ENCODE data around the gene GRM7.
"Not testable (repeated sequence)": the region's sequence is repeated elsewhere in the genome, so short reads cannot be mapped to it uniquely, and the experiment has no call there.

Gene GRM7
- total RNA-seq = 0 to 0.04 reads per million in 2 experiments

DNA sequence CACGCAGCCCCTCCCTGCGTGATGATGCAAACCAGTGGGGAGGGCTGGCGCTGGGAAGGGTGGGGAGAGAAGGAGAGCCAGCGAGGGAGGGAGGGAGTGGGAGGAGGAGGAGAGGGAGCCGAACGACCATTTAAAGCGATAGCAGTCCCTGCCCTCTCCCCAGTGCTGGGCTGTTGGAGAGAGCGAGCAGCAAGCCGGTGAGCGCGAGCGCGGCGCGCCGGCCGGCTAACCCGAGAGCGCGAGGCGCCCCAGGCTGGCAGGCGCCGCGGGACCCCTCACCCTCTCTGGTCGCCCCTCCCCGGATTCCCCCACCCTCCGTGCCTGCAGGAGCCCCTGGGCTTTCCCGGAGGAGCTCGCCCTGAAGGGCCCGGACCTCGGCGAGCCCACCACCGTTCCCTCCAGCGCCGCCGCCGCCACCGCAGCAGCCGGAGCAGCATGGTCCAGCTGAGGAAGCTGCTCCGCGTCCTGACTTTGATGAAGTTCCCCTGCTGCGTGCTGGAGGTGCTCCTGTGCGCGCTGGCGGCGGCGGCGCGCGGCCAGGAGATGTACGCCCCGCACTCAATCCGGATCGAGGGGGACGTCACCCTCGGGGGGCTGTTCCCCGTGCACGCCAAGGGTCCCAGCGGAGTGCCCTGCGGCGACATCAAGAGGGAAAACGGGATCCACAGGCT, at the start of gene GRM7:
Gene GRM7, plus strand, starts transcription at position 162 of the 671 bp plus-strand sequence.
- DNase-seq (ENCODE audit: low read depth) = no peak

DNA sequence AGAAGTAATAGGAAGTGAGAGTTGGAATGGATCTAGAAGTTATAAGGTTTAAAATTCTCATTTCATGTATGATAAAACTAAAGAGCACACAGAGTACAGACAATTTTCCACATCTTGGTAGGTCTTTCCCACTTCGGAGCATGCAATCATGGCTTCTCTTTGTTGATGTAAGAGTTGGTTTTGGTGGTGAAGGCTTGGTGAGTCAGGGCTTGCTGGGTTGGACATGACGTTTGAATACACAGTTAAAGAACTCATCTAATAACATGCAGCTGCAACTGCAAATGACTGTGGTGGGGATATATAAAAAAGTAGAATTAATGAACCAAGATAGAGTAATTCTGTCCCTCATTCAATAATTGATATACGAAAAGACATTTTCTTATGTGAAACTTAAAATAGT, 39.5 kb upstream of the GRM7 start:
- no peak for DNase-seq (ENCODE audit: low read depth)

DNA sequence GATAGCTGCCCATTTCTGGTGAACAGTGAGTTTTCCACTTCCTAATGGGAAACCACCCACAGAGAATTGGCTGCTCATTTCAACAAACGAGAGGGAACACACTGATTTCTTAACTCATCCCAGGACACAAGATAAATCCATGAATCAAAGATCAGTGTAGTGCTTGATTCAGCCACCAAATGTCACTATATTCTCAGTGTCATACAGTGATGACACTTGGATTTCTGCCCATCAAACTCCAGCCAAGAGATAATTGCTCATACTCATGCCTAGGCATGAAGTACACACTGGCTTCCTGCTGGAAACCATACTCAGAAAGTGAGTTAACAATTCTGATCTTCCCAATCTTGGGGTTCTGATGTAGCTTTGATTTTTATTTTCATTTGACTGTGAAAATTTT, 35.4 kb upstream of the GRM7 start:
- DNase-seq (ENCODE audit: low read depth) = no peak

DNA sequence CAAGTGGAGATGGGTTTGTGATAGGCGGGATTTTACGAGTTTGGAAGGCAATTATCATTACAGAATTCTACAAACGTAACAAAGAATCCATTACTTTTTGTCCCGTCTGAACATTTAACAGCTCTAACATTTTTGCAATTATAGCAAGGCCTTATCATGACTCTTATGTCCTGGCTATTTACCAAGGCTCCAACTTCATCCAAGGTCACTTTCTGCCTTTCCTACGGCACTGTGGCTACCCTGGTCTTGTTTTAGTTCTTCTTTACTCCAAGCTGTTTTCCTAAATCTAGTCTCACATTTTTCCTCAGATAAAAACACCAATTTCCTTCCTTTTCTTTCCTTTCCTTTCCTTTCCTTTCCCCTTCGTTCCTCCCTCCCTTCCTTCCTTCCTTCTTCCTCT, 33.5 kb upstream of the GRM7 start:
- no peak for DNase-seq (ENCODE audit: low read depth)

DNA sequence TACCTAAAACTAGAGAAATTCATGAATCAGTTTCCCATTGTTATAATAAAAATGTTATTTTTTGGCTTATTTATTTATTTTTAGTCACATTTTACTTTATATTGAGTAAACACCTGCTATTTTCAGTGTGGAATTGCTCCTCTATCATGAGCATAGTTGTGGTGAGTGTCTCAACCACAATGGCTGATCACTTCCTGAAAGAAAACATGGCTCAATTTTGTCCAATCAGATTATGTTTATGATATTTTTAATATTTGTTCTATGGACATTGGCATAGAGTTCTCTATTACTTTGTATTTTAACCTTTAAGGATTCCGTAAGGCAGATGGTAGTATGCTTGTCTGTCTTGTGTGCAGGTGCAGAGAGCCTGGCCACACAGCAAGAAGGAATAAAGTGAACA, 16.2 kb upstream of the GRM7 start:
- DNase-seq (ENCODE audit: low read depth) = no peak

DNA sequence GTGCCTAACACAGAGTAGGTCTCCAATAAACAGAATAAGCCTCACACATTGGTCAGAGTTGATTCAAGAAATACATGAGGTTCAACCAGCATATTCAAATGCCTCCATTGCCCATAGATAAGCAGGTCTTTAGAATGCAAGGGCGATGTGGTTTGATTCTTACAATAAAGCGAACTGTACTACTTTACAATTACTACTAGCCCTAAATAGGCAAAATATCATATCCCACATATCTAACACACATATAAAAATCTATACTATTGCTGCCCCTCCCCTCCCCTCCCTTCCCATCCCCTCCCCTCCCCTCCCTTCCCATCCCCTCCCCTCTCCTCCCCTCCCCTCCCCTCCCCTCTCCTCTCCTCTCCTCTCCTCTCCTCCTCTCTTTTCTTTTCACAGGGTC, 6.7 kb upstream of the GRM7 start:
- no peak for DNase-seq (ENCODE audit: low read depth)

DNA sequence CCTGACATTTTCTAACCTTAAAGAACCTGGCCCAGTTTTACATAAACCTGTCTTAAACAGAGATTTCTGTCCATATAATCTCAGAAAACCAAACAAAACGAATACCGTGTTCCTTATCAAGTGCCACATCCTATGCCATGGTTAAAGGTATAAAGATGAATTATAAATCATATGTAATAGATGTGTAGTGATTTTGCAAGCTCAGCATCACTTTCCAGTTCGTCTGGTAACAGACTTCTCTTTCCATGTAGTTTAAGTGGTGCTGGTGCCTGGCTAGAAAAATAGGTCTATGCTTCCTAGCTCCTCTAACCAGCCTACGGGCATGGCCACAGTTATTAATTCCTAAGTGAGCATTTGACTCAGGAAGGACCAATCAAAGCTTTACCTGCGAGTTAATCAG, 3.4 kb upstream of the GRM7 start:
- no peak for DNase-seq (ENCODE audit: low read depth)

GRCh38 chr3:6860149-6860953, 564 bp upstream of the GRM7 start:
- no peak for DNase-seq (ENCODE audit: low read depth)

- DNase-seq (ENCODE audit: low read depth) = no peak
Measured at GRCh38 chr3:6861625-6862000, 698 bp downstream of the GRM7 start.

GRCh38 chr3:6862041-6862879, 1.3 kb downstream of the GRM7 start:
- DNase-seq (ENCODE audit: low read depth) = no peak

- no peak for DNase-seq (ENCODE audit: low read depth)
Measured at GRCh38 chr3:6862880-6863195, 1.9 kb downstream of the GRM7 start.

GRCh38 chr3:6867269-6867668, 6.4 kb downstream of the GRM7 start:
- DNase-seq (ENCODE audit: low read depth) = no peak

- no peak for DNase-seq (ENCODE audit: low read depth)
Measured at GRCh38 chr3:6878731-6879130, 17.8 kb downstream of the GRM7 start.

DNA sequence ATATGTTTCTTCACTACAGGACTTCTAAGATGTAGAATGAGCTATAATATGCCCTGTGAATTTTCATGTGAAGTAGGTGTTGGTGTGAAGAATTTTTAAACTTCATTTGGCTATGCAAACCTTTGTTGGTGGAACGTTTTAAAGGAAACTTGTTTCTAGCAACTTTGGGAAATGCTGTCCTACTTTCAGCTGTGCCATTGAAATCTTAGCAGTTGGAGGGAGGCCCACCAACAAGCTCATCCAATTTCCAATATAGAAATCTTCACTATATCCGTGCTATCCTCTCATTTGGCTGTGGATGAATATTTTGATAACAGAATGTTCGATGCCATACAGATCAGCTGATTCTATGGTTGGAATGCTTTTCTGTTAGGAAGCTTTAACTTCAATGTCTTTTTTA, 51.3 kb downstream of the GRM7 start:
- no peak for DNase-seq (ENCODE audit: low read depth)

- DNase-seq (ENCODE audit: low read depth) = no peak
Measured at GRCh38 chr3:6915898-6916297, 55.0 kb downstream of the GRM7 start.

DNA sequence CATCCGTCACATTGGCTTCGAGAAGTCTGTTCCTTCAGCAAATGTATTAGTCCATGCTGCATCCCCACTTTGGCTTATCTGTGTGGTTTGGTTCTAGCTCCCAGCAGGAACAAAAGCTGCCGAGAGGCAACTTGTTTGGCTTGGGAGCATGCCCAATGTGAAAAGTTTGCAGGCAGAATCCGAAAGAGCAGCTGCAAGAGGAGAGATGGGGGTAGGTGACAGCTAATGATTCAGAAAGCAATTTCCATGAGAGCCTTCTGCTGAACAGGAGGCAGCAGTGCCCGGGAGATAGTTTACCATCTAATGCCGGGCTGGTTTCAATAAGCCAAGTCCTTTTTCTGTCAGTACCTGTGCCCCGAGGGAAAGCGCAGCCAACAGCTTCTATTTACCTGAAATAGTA, 60.2 kb downstream of the GRM7 start:
- no peak for DNase-seq (ENCODE audit: low read depth)

DNA sequence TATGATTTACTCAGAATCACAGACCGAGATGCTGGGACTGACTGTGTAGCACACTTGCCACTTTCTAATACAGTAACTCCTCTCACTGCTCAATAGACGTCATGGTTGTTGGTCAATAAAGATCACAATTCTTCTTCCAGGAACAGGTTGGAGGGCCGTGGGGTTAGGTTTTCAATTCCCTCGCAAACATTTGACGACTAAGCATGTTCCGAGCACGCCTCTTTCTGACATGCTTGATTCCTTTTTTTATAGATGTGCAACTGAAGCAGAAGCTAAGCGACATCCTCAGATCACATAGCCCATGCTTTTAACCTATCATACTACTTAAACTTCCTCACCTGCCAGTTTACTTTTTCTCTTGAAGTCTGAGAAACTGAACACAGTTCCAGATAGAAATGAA, 61.0 kb downstream of the GRM7 start:
- DNase-seq (ENCODE audit: low read depth) = no peak

DNA sequence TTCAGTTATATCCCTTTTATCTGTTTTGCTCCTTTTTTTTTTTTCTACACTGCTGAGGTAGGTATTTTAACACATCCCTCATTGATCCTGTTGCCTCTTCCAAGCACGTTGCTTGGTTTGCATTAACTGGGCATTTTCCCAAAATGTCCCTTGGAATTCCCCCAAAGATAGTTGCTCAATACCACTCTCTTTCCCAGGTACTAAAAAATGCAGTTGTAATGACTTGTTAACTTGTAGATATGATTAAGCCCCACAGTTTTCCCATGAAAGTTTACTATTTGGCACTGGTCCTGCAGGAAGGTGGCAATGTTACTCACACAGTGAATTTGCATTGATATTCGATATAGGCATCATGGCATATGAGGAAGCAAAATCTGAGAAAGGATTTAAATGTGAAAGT, 67.1 kb downstream of the GRM7 start:
- DNase-seq (ENCODE audit: low read depth) = no peak

DNA sequence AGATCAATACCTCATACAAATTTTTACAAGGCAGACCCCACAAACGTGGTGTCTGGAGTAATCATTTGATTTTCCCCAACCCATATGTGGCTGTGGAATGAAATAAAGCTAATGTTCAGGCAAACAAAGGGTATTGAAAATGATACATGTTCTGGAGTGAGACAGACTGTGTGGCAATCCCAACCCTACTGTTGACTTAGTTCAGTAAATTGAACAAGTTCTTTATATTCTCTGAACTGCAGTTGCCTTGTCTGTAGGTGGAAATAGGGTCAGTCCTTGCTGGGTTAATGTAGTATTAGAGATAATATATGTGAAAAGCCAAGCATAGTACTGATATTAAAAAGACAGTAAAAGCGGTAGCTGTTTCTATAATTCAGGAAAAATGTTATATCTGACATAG, 69.0 kb downstream of the GRM7 start:
- DNase-seq (ENCODE audit: low read depth) = no peak

GRCh38 chr3:6935418-6935817, 74.5 kb downstream of the GRM7 start:
- not testable (repeated sequence) for DNase-seq (ENCODE audit: low read depth)

DNA sequence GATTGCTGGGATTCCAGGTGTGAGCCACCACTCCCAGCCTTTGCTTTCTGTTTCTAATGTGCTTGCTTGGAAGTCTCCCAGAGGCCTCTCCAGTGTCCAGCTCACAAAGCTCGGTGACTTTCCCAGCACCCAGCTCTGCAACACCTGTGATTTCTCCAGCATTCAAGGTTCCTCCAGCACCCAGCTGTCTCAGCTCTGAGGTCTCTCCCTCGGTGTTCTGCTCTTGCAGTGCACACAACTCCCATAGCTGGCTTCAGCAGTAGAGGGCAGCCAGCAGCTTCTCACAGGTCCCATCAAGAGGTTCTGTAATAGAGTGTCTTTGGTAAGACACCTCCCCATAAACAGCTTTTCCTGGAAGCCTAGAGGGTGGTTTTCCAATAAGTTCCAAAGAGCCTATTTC, 75.1 kb downstream of the GRM7 start:
- no peak for DNase-seq (ENCODE audit: low read depth)

DNA sequence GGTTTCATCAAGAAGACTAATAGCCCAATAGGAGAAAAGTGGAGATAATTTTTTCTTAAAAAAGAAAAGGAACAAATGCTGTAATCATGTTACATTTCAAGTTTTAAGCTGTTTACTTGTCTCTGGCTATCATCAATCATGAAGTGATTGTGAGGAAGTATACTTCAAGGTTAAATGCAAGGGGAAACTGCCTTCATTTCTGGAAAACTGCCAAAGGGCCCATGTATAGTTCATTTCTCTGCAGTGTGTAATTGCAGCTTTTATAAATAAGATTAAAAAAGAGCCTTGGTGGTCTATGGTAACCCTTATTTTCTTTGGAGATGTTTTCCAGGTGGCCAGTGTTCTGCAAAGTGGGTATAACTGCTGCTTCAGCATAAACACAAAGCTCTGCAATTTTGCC, 101.9 kb downstream of the GRM7 start:
- no peak for DNase-seq (ENCODE audit: low read depth)

DNA sequence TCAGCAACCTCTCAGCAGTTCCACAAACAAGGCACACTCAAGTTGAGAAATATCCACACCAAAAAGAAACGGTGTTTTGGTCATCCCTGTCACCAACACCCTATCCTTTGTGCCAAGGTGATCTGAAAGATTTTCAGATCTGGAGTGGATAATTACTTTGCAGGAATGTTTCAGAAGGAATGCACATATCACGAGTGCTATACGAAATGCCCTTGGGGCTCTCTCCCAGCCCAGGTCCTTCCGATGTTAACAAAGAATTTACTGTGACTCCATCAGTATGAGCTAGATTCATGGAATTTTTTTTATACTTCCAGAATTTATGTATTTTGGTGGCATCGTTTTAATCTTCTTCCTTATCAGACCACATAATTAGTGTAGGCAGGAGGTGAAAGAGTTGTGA, 105.0 kb downstream of the GRM7 start:
- DNase-seq (ENCODE audit: low read depth) = no peak
